Measurements from ENCODE around the gene CCDC71L. TPM values are rescaled to one million over a fixed set of nuclear protein-coding genes. Genes with fewer than 3 reads are reported as not detected.

Gene CCDC71L
- total RNA-seq, 1 experiment from 2014 or later: 13.0 TPM

GRCh38 chr7:106625678-106626301 lies 35.2 kb downstream of the CCDC71L start:
- H3K27ac Mint-ChIP-seq (ENCODE audit: low read depth, unreplicated experiment): no peak overlapping the region

GRCh38 chr7:106623853-106624252 lies 37.1 kb downstream of the CCDC71L start:
- peaks cover 5% of the 10 kb centered on the region for H3K9me3 Mint-ChIP-seq (ENCODE audit: unreplicated experiment)
- DNase-seq (ENCODE audit: unreplicated experiment): peak; percentile 66
- CTCF ChIA-PET: no interaction called here
- no peak overlapping the region for H3K4me3 Mint-ChIP-seq (ENCODE audit: unreplicated experiment)
- no peak for TF ChIP-seq CTCF (IDR thresholded peaks at IDR 0.05; ENCODE audit: unreplicated experiment)
- H3K27me3 Mint-ChIP-seq (ENCODE audit: insufficient read depth, unreplicated experiment): no peaks in the 10 kb centered on the region
- H3K4me1 Mint-ChIP-seq (ENCODE audit: insufficient read depth, unreplicated experiment): peaks cover 6% of the 10 kb centered on the region
- BruUV-seq (replicated peaks): no TSS peak
- intact Hi-C loops (cut with micrococcal nuclease): no loop called here
- H3K36me3 Mint-ChIP-seq (ENCODE audit: insufficient read depth, unreplicated experiment): peaks cover 5% of the 10 kb centered on the region
- H3K27ac Mint-ChIP-seq (ENCODE audit: low read depth, unreplicated experiment): no peak overlapping the region
- POLR2A ChIA-PET: interaction anchor here (0.7 kb wide), 1 partner anchor 26 kb away, joined by 3 read pairs; no protein-coding TSS in a partner anchor

More at GRCh38 chr7:106625678-106626301, 35.2 kb downstream of the CCDC71L start:
- peaks cover 5% of the 10 kb centered on the region for H3K36me3 Mint-ChIP-seq (ENCODE audit: insufficient read depth, unreplicated experiment)
- DNase-seq (ENCODE audit: unreplicated experiment): no peak
- no peak overlapping the region for H3K4me3 Mint-ChIP-seq (ENCODE audit: unreplicated experiment)
- peaks cover 6% of the 10 kb centered on the region for H3K4me1 Mint-ChIP-seq (ENCODE audit: insufficient read depth, unreplicated experiment)
- intact Hi-C loops (cut with micrococcal nuclease): no loop called here
- CTCF ChIA-PET: no interaction called here
- POLR2A ChIA-PET: no interaction called here
- peaks cover 5% of the 10 kb centered on the region for H3K9me3 Mint-ChIP-seq (ENCODE audit: unreplicated experiment)
- TF ChIP-seq CTCF (IDR thresholded peaks at IDR 0.05; ENCODE audit: unreplicated experiment): no peak
- H3K27me3 Mint-ChIP-seq (ENCODE audit: insufficient read depth, unreplicated experiment): no peaks in the 10 kb centered on the region
- BruUV-seq (replicated peaks): no TSS peak

DNA sequence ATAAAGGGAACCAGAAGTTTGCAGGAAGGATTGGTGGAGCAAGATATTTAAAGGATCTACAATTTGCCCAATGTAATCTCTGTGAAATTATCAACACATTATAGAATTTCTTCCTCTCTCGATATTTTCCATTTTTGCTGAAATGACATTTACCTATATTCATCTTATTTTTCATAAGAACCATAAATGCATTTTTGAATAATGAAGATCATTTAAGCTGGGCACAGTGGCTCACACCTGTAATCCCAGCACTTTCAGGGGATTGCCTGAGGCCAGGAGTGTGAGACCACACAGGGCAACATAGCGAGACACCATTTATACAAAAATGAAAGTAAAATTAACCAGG lies 37.7 kb downstream of the CCDC71L start:
- H3K4me3 Mint-ChIP-seq (ENCODE audit: unreplicated experiment): no peak overlapping the region
- H3K4me1 Mint-ChIP-seq (ENCODE audit: insufficient read depth, unreplicated experiment): peaks cover 6% of the 10 kb centered on the region
- intact Hi-C loops (cut with micrococcal nuclease): no loop called here
- H3K27me3 Mint-ChIP-seq (ENCODE audit: insufficient read depth, unreplicated experiment): no peaks in the 10 kb centered on the region
- H3K9me3 Mint-ChIP-seq (ENCODE audit: unreplicated experiment): peaks cover 5% of the 10 kb centered on the region
- no peak for DNase-seq (ENCODE audit: unreplicated experiment)
- H3K36me3 Mint-ChIP-seq (ENCODE audit: insufficient read depth, unreplicated experiment): peaks cover 5% of the 10 kb centered on the region
- POLR2A ChIA-PET: no interaction called here
- H3K27ac Mint-ChIP-seq (ENCODE audit: low read depth, unreplicated experiment): no peak overlapping the region
- CTCF ChIA-PET: no interaction called here
- no peak for TF ChIP-seq CTCF (IDR thresholded peaks at IDR 0.05; ENCODE audit: unreplicated experiment)
- BruUV-seq (replicated peaks): no TSS peak

DNA sequence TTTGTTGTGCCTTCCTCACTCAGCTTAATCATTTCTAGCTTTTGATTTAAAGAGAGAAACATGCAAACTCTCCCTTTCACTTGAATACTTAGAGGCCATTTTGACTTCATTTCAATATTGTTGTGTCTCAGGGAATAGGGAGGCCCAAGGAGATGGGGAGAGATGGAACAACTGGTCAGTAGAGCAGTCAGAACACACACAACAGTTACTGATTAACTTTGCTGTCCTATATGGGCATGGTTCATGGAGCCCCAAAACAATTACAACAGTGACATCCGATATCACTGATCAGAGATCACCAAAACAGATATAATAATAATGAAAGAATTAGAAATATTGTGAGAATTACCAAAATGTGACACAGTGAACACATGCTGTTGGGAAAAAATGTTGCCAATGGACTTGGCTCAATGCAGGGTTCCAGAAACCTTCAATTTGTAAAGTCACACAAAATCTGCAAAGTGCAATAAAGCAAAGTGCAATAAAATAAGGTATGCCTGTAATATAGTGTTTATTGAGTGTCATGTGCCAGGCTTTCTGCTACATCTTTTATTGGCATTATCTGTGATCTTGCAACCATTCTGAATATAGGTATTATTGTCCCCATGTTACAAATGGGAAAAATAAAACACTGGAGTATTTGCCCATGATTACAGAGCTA lies 38.2 kb downstream of the CCDC71L start:
- Mint-ChIP-seq H3K4me3 (ENCODE audit: unreplicated experiment) (no peak overlapping the region), H3K36me3 (ENCODE audit: insufficient read depth, unreplicated experiment) (peaks cover 5% of the 10 kb centered on the region), H3K9me3 (ENCODE audit: unreplicated experiment) (peaks cover 5% of the 10 kb centered on the region), H3K4me1 (ENCODE audit: insufficient read depth, unreplicated experiment) (peaks cover 6% of the 10 kb centered on the region), H3K27me3 (ENCODE audit: insufficient read depth, unreplicated experiment) (no peaks in the 10 kb centered on the region), H3K27ac (ENCODE audit: low read depth, unreplicated experiment) (no peak overlapping the region)
- no peak for TF ChIP-seq CTCF (IDR thresholded peaks at IDR 0.05; ENCODE audit: unreplicated experiment)
- intact Hi-C loops (cut with micrococcal nuclease): no loop called here
- ChIA-PET CTCF (interaction anchor here (1.0 kb wide), 1 partner anchor 36 kb away, joined by 3 read pairs; no protein-coding TSS in a partner anchor), POLR2A (no interaction called here)
- no TSS peak for BruUV-seq (replicated peaks)
- DNase-seq (ENCODE audit: unreplicated experiment): no peak

Data from MCF 10A (cell line).